ENCODE measurements around the gene CTSO. TPM values are rescaled to one million over a fixed set of nuclear protein-coding genes. Genes with fewer than 3 reads are reported as not detected.

Gene CTSO, protein sequence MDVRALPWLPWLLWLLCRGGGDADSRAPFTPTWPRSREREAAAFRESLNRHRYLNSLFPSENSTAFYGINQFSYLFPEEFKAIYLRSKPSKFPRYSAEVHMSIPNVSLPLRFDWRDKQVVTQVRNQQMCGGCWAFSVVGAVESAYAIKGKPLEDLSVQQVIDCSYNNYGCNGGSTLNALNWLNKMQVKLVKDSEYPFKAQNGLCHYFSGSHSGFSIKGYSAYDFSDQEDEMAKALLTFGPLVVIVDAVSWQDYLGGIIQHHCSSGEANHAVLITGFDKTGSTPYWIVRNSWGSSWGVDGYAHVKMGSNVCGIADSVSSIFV
- total RNA-seq = 10 to 100 TPM in 3 of 5 experiments, 1 to 10 TPM in 2; 5.3 to 13.9 (median 12.1) TPM
- 10 to 100 TPM; 26.4 to 31.7 TPM for polyA plus RNA-seq
- total RNA-seq = 14.7 reads per million, percentile 44 among the genes with 10 or more reads in this experiment

DNA sequence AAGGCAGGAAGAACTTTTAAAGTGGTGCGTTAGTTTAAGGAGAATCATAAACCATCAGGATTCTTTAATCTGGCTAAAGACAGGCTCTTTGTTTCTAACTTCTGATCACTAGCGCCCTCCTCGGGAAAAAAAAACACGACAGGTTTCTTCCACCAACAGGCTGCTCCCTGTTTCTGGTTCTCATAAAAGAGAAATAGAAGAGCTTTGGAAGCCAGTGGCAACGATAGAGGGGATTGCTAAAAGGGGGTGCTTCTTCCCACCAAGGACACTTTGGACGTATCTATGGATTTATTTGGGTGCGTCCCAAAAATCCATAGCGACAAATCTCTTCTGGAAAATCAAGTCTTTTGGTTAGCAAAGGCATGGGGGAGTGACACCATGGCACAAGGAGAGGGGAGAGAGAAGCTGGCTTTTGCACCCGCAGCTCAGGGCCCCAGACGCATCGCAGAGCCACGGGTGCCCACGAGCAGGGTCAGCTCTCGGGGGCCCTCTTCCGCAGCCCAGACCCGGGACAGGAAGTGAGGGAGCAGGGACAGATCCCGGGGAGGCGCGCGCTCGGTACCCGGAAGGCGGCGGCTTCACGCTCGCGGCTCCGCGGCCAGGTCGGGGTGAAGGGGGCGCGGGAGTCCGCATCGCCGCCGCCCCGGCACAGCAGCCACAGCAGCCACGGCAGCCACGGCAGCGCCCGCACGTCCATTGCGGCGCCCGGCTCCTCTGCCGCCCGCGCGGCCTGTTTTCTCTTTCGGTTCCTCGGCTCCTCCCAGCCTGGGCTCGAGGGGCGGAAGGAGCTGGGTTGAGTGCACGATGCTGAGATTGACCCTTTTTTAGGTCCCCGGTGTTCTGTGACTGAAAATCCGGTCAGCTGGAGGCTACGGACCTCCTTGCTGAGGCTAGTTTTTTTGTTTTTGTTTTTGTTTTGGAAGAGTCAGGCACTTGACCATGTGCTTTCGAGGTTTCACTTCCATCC lies at the start of gene CTSO:
Gene CTSO (minus strand): TSS at position 716 of the 967 bp plus-strand sequence. CDS start 19 bp downstream, at position 697.
- peaks cover 0 to 1% (median 0%) of the 10 kb centered on the region in 11 donors for H3K9me3 Mint-ChIP-seq
- H3K36me3 Mint-ChIP-seq = peaks cover 0 to 3% (median 0%) of the 10 kb centered on the region in 5 donors
- peaks cover 5 to 43% (median 30%) of the 10 kb centered on the region in 7 donors for H3K4me1 Mint-ChIP-seq
- peaks cover 0 to 3% (median 0%) of the 10 kb centered on the region in 3 experiments for H3K36me3 ChIP-seq (ENCODE audit: control insufficient read depth in 2 of 3, insufficient read depth in 3 of 3, low read length in 3 of 3)
- DNase-seq (peak; percentile 51 to 80 (median 73)), ATAC-seq (peak; percentile 92)
- H3K27ac ChIP-seq (ENCODE audit: low read depth, low read length) = peak within 1 kb of the TSS; percentile 92
- no peaks in the 10 kb centered on the region for H3K27me3 ChIP-seq (ENCODE audit: control insufficient read depth in 2 of 2, insufficient read depth in 2 of 2, low read length in 2 of 2)
- peak within 1 kb of the TSS; percentile 97 to 100 (median 99) for H3K27ac Mint-ChIP-seq
- H3K4me1 ChIP-seq (ENCODE audit: control insufficient read depth in 2 of 2, insufficient read depth in 2 of 2, low read length in 2 of 2) = peaks cover 4% of the 10 kb centered on the region in 2 donors
- intact Hi-C loops (cut with micrococcal nuclease) = loop anchor here (1.0 to 10.0 kb wide), 9 partner anchors 143 to 1403 kb away; partner anchors contain the start of genes PLRG1 (in 2 of the 2) and MAP9 (in 1 of the 2)
- peaks cover 4 to 11% (median 8%) of the 10 kb centered on the region in 5 donors for H3K27me3 Mint-ChIP-seq
- ChIA-PET POLR2A (interaction anchor here (0.8 to 1.3 kb wide), 4 partner anchors 12 to 1403 kb away, joined by 3 to 5 read pairs (median 4); partner anchors contain the start of gene PLRG1), CTCF (interaction anchor here (0.6 to 2.5 kb wide), 8 partner anchors 10 to 428 kb away, joined by 3 to 17 read pairs (median 4); no protein-coding TSS in a partner anchor)
- peak within 1 kb of the TSS; percentile 94 for H3K4me3 ChIP-seq (ENCODE audit: low read length)
- H3K9me3 ChIP-seq (ENCODE audit: control insufficient read depth in 2 of 3, low read length in 3 of 3) = no peaks in the 10 kb centered on the region
- peak within 1 kb of the TSS; percentile 90 to 99 (median 98) for H3K4me3 Mint-ChIP-seq

- no peak for ATAC-seq
Measured at GRCh38 chr4:156000491-156000890, 46.8 kb upstream of the CTSO start.

GRCh38 chr4:155999725-156000124 lies 46.1 kb upstream of the CTSO start:
- Mint-ChIP-seq H3K27ac (no peak overlapping the region), H3K36me3 (no peaks in the 10 kb centered on the region), H3K4me3 (no peak overlapping the region), H3K9me3 (peaks cover 0 to 13% (median 4%) of the 10 kb centered on the region in 11 donors), H3K27me3 (peaks cover 1 to 25% (median 12%) of the 10 kb centered on the region in 5 donors), H3K4me1 (no peaks in the 10 kb centered on the region)
- Histone ChIP-seq H3K27me3 (ENCODE audit: control insufficient read depth in 2 of 2, insufficient read depth in 2 of 2, low read length in 2 of 2) (no peaks in the 10 kb centered on the region), H3K9me3 (ENCODE audit: control insufficient read depth in 2 of 3, low read length in 3 of 3) (no peaks in the 10 kb centered on the region), H3K36me3 (ENCODE audit: control insufficient read depth in 2 of 3, insufficient read depth in 3 of 3, low read length in 3 of 3) (no peaks in the 10 kb centered on the region), H3K4me3 (ENCODE audit: low read length) (no peak overlapping the region), H3K4me1 (ENCODE audit: control insufficient read depth in 2 of 2, insufficient read depth in 2 of 2, low read length in 2 of 2) (no peaks in the 10 kb centered on the region), H3K27ac (ENCODE audit: low read depth, low read length) (no peak overlapping the region)
- ChIA-PET POLR2A (no interaction called here), CTCF (no interaction called here)
- no peak for DNase-seq
- no peak for ATAC-seq
- intact Hi-C loops (cut with micrococcal nuclease) = no loop called here

More at GRCh38 chr4:156000491-156000890, 46.8 kb upstream of the CTSO start:
- ChIA-PET CTCF (no interaction called here), POLR2A (no interaction called here)
- H3K9me3 Mint-ChIP-seq = peaks cover 0 to 13% (median 4%) of the 10 kb centered on the region in 11 donors
- H3K4me1 Mint-ChIP-seq = no peaks in the 10 kb centered on the region
- H3K36me3 ChIP-seq (ENCODE audit: control insufficient read depth in 2 of 3, insufficient read depth in 3 of 3, low read length in 3 of 3) = no peaks in the 10 kb centered on the region
- H3K36me3 Mint-ChIP-seq = no peaks in the 10 kb centered on the region
- no peak overlapping the region for H3K4me3 Mint-ChIP-seq
- no peaks in the 10 kb centered on the region for H3K27me3 ChIP-seq (ENCODE audit: control insufficient read depth in 2 of 2, insufficient read depth in 2 of 2, low read length in 2 of 2)
- no peak for DNase-seq
- intact Hi-C loops (cut with micrococcal nuclease) = no loop called here
- no peaks in the 10 kb centered on the region for H3K9me3 ChIP-seq (ENCODE audit: control insufficient read depth in 2 of 3, low read length in 3 of 3)
- no peaks in the 10 kb centered on the region for H3K4me1 ChIP-seq (ENCODE audit: control insufficient read depth in 2 of 2, insufficient read depth in 2 of 2, low read length in 2 of 2)
- H3K4me3 ChIP-seq (ENCODE audit: low read length) = no peak overlapping the region
- peaks cover 1 to 25% (median 12%) of the 10 kb centered on the region in 5 donors for H3K27me3 Mint-ChIP-seq
- no peak overlapping the region for H3K27ac Mint-ChIP-seq
- H3K27ac ChIP-seq (ENCODE audit: low read depth, low read length) = no peak overlapping the region

DNA sequence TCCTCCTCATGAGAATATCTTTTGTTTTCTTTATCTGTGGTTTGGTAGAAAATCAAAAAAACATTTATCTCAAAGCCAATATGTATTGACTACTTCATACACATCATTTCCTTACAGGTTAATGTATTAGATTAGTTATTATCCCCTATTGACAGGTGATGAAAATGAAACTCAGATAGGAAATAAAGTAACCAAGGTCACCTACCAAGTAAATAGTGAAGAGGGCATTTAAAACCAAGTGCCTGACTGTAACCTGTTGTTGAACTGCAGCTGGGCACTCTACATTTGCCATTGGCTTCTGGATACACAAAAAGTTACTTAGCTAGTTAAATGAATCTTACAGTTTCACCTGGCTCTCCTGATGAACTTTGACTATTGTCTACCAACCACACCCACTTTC lies 41.4 kb upstream of the CTSO start:
- intact Hi-C loops (cut with micrococcal nuclease) = no loop called here
- ChIA-PET POLR2A (no interaction called here), CTCF (no interaction called here)
- no peaks in the 10 kb centered on the region for H3K36me3 ChIP-seq (ENCODE audit: control insufficient read depth in 2 of 3, insufficient read depth in 3 of 3, low read length in 3 of 3)
- no peaks in the 10 kb centered on the region for H3K27me3 ChIP-seq (ENCODE audit: control insufficient read depth in 2 of 2, insufficient read depth in 2 of 2, low read length in 2 of 2)
- DNase-seq (no peak), ATAC-seq (no peak)
- H3K27me3 Mint-ChIP-seq = peaks cover 0 to 18% (median 3%) of the 10 kb centered on the region in 5 donors
- no peaks in the 10 kb centered on the region for H3K36me3 Mint-ChIP-seq
- H3K27ac Mint-ChIP-seq = no peak overlapping the region
- no peak overlapping the region for H3K4me3 ChIP-seq (ENCODE audit: low read length)
- H3K4me1 Mint-ChIP-seq = no peaks in the 10 kb centered on the region
- H3K9me3 ChIP-seq (ENCODE audit: control insufficient read depth in 2 of 3, low read length in 3 of 3) = no peaks in the 10 kb centered on the region
- no peak overlapping the region for H3K27ac ChIP-seq (ENCODE audit: low read depth, low read length)
- H3K9me3 Mint-ChIP-seq = peaks cover 0 to 3% (median 0%) of the 10 kb centered on the region in 11 donors
- H3K4me1 ChIP-seq (ENCODE audit: control insufficient read depth in 2 of 2, insufficient read depth in 2 of 2, low read length in 2 of 2) = no peaks in the 10 kb centered on the region
- H3K4me3 Mint-ChIP-seq = no peak overlapping the region

GRCh38 chr4:155984106-155984797 lies 30.6 kb upstream of the CTSO start:
- Mint-ChIP-seq H3K4me3 (no peak overlapping the region), H3K36me3 (no peaks in the 10 kb centered on the region), H3K27me3 (peaks cover 0 to 11% (median 3%) of the 10 kb centered on the region in 5 donors), H3K9me3 (peaks cover 0 to 13% (median under 1%) of the 10 kb centered on the region in 11 donors), H3K27ac (no peak overlapping the region), H3K4me1 (no peaks in the 10 kb centered on the region)
- Histone ChIP-seq H3K36me3 (ENCODE audit: control insufficient read depth in 2 of 3, insufficient read depth in 3 of 3, low read length in 3 of 3) (no peaks in the 10 kb centered on the region), H3K27ac (ENCODE audit: low read depth, low read length) (no peak overlapping the region), H3K4me1 (ENCODE audit: control insufficient read depth in 2 of 2, insufficient read depth in 2 of 2, low read length in 2 of 2) (no peaks in the 10 kb centered on the region), H3K4me3 (ENCODE audit: low read length) (no peak overlapping the region), H3K9me3 (ENCODE audit: control insufficient read depth in 2 of 3, low read length in 3 of 3) (no peaks in the 10 kb centered on the region), H3K27me3 (ENCODE audit: control insufficient read depth in 2 of 2, insufficient read depth in 2 of 2, low read length in 2 of 2) (no peaks in the 10 kb centered on the region)
- intact Hi-C loops (cut with micrococcal nuclease) = no loop called here
- no peak for ATAC-seq
- no peak for DNase-seq
- POLR2A ChIA-PET = no interaction called here
- CTCF ChIA-PET = no interaction called here

All from naive thymus-derived CD4-positive, alpha-beta T cell (primary cell).